Measurements from ENCODE around the gene HPD. TPM values are rescaled to one million over a fixed set of nuclear protein-coding genes. Genes with fewer than 3 reads are reported as not detected.
A peak's percentile ranks its signal among the peaks of the same experiment; 100 is the strongest.

The HPD gene
- total RNA-seq, 4 donors from 2014 or later: 2.0 to 5.0 (median 2.0) TPM; not detected in 1

DNA sequence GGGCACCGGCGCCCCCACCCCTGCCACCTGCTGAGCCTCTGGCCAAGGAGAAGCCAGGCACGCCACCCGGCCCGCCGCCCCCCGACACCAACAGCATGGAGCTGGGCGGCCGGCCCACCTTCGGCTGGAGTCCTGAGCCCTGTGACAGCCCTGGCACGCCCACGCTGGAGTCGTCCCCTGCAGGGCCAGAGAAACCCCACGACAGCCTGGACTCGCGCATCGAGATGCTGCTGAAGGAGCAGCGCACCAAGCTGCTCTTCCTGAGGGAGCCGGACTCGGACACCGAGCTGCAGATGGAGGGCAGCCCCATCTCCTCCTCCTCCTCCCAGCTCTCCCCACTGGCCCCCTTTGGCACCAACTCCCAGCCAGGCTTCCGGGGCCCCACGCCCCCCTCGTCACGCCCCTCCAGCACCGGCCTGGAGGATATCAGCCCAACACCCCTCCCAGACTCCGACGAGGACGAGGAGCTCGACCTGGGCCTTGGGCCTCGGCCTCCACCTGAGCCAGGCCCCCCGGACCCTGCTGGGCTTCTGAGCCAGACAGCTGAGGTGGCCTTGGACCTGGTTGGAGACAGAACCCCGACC, 48.3 kb downstream of the HPD start:
- in situ Hi-C loops (cut with MboI; ENCODE audit: low sequenced_read_pairs in 4 of 4) (no loop called here), intact Hi-C loops (cut with DNase I; ENCODE audit: low total_unique reads) (no loop called here)
- H3K36me3 ChIP-seq: peaks cover 0 to 45% of the 10 kb centered on the region in 2 donors
- no peak for ATAC-seq
- H3K4me3 ChIP-seq: no peak overlapping the region
- no peak for TF ChIP-seq POLR2A (IDR thresholded peaks at IDR 0.05)
- TF ChIP-seq, protein P1, sequence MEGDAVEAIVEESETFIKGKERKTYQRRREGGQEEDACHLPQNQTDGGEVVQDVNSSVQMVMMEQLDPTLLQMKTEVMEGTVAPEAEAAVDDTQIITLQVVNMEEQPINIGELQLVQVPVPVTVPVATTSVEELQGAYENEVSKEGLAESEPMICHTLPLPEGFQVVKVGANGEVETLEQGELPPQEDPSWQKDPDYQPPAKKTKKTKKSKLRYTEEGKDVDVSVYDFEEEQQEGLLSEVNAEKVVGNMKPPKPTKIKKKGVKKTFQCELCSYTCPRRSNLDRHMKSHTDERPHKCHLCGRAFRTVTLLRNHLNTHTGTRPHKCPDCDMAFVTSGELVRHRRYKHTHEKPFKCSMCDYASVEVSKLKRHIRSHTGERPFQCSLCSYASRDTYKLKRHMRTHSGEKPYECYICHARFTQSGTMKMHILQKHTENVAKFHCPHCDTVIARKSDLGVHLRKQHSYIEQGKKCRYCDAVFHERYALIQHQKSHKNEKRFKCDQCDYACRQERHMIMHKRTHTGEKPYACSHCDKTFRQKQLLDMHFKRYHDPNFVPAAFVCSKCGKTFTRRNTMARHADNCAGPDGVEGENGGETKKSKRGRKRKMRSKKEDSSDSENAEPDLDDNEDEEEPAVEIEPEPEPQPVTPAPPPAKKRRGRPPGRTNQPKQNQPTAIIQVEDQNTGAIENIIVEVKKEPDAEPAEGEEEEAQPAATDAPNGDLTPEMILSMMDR (IDR thresholded peaks at IDR 0.05 in 4 of 5, conservative IDR thresholded peaks at IDR 0.05 in 1 of 5): no peak
- H3K4me1 ChIP-seq: peaks cover 40 to 55% of the 10 kb centered on the region in 2 donors
- H3K27ac ChIP-seq: peak overlapping the region in 3 of 4 donors; percentile 69 to 89 (median 80)
- DNase-seq: peak in 1 of 2 donors; percentile 14
- H3K27me3 ChIP-seq: no peaks in the 10 kb centered on the region
- no peaks in the 10 kb centered on the region for H3K9me3 ChIP-seq

DNA sequence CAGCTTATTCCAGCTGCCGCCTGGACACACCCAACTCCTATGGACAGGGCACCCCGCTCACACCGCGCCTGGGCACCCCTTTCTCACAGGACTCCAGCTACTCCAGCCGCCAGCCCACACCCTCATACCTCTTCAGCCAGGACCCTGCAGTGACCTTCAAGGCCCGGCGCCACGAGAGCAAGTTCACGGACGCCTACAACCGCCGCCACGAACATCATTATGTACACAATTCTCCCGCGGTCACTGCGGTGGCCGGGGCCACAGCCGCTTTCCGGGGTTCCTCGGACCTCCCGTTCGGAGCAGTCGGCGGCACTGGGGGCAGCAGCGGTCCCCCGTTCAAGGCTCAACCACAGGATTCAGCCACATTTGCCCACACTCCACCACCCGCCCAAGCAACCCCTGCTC, 48.9 kb downstream of the HPD start:
- in situ Hi-C loops (cut with MboI; ENCODE audit: low sequenced_read_pairs in 4 of 4) (no loop called here), intact Hi-C loops (cut with DNase I; ENCODE audit: low total_unique reads) (no loop called here)
- Histone ChIP-seq H3K4me3 (no peak overlapping the region), H3K9me3 (no peaks in the 10 kb centered on the region), H3K27me3 (no peaks in the 10 kb centered on the region), H3K36me3 (peaks cover 0 to 39% of the 10 kb centered on the region in 2 donors), H3K27ac (peak overlapping the region in 1 of 4 donors; percentile 80), H3K4me1 (peaks cover 45 to 60% of the 10 kb centered on the region in 2 donors)
- TF ChIP-seq, protein P1 (IDR thresholded peaks at IDR 0.05 in 4 of 5, conservative IDR thresholded peaks at IDR 0.05 in 1 of 5): no peak
- TF ChIP-seq POLR2A (IDR thresholded peaks at IDR 0.05): no peak
- peak in 1 of 2 donors; percentile 15 for DNase-seq
- no peak for ATAC-seq

DNA sequence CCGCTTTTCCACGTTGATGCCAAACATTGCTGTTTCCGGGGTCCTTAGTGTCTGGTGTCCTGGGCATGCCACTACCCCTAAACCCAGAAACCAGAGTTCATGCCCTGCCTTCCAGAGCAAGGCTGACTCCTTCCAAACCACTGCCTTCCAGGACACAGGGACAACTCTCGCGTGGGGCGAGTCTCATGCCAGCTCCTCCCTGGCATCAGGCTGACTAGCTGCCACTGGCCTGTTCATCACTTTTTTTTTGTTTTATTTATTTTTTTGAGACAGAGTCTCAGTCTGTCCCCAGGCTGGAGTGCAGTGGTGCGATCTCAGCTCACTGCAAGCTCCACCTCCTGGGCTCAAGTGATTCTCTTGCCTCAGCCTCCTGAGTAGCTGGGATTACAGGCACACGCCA, 50.0 kb downstream of the HPD start:
- Histone ChIP-seq H3K27me3 (no peaks in the 10 kb centered on the region), H3K9me3 (no peaks in the 10 kb centered on the region), H3K4me1 (peaks cover 46 to 58% of the 10 kb centered on the region in 2 donors), H3K36me3 (peaks cover 0 to 35% of the 10 kb centered on the region in 2 donors), H3K4me3 (no peak overlapping the region), H3K27ac (no peak overlapping the region)
- in situ Hi-C loops (cut with MboI; ENCODE audit: low sequenced_read_pairs in 4 of 4) (no loop called here), intact Hi-C loops (cut with DNase I; ENCODE audit: low total_unique reads) (no loop called here)
- DNase-seq (peak in 1 of 2 donors; percentile 8), ATAC-seq (no peak)
- TF ChIP-seq POLR2A (IDR thresholded peaks at IDR 0.05): no peak
- TF ChIP-seq, protein P1 (IDR thresholded peaks at IDR 0.05 in 4 of 5, conservative IDR thresholded peaks at IDR 0.05 in 1 of 5): no peak

DNA sequence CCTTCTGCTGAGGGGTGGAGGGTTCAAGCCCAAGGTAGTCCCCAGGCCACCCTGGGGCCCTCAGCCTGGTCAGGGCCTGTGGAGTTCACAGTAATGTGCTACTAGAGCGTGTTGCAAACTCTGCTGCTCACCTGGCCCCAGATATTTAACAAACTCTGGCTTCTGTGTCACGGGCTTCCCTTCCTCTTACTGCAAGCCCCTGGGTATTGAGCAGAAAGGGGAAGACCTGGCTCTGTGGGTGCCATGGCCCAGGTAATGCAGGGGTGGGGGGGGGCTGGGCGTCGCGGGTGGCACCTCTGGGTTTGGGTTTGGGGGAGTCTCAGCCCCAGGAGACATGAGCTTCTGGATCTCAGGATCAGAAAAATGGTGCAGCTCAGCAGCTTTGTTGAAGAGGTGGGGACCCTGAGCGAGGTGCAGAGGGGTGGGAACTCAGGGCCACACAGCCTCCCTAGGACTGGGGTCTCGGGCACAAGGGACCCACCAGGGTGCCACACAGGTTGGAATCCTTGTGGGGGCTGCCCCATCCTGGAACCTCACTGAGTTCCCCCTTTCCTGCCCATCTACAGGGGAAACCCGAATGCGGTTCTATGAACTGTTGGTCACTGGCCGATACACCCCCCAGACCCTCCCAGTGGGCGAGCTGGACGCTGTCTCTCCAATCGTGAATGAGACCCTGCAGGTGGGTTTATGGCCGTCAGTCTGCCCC, 50.9 kb downstream of the HPD start:
- peaks cover 39 to 50% of the 10 kb centered on the region in 2 donors for H3K4me1 ChIP-seq
- in situ Hi-C loops (cut with MboI; ENCODE audit: low sequenced_read_pairs in 4 of 4) (no loop called here), intact Hi-C loops (cut with DNase I; ENCODE audit: low total_unique reads) (no loop called here)
- DNase-seq (peak in 1 of 2 donors; percentile 8), ATAC-seq (no peak)
- TF ChIP-seq, protein P1 (IDR thresholded peaks at IDR 0.05 in 4 of 5, conservative IDR thresholded peaks at IDR 0.05 in 1 of 5): no peak
- no peak for TF ChIP-seq POLR2A (IDR thresholded peaks at IDR 0.05)
- H3K36me3 ChIP-seq: peaks cover 0 to 32% of the 10 kb centered on the region in 2 donors
- no peaks in the 10 kb centered on the region for H3K9me3 ChIP-seq
- no peaks in the 10 kb centered on the region for H3K27me3 ChIP-seq
- H3K27ac ChIP-seq: peak overlapping the region in 3 of 4 donors; percentile 35 to 99 (median 97)
- no peak overlapping the region for H3K4me3 ChIP-seq
